KG1 (cell line): ENCODE data around the gene PCDHB10.
"Not testable (repeated sequence)": the region's sequence is repeated elsewhere in the genome, so short reads cannot be mapped to it uniquely, and the experiment has no call there.

Source experiments
- DNase-seq: peaks from one replicate; lab custom pipeline; 2025; lab: John Stamatoyannopoulos, UW

Gene PCDHB10

DNA sequence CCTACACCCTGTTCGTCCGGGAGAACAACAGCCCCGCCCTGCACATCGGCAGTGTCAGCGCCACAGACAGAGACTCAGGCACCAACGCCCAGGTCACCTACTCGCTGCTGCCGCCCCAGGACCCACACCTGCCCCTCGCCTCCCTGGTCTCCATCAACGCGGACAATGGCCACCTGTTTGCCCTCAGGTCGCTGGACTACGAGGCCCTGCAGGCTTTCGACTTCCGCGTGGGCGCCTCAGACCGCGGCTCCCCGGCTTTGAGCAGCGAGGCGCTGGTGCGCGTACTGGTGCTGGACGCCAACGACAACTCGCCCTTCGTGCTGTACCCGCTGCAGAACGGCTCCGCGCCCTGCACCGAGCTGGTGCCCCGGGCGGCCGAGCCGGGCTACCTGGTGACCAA, 3.5 kb upstream of the PCDHB10 start:
- DNase-seq = not testable (repeated sequence)

DNA sequence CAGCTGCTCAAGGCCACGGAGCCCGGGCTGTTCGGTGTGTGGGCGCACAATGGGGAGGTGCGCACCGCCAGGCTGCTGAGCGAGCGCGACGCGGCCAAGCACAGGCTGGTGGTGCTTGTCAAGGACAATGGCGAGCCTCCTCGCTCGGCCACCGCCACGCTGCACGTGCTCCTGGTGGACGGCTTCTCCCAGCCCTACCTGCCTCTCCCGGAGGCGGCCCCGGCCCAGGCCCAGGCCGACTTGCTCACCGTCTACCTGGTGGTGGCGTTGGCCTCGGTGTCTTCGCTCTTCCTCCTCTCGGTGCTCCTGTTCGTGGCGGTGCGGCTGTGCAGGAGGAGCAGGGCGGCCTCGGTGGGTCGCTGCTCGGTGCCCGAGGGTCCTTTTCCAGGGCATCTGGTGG, 3.0 kb upstream of the PCDHB10 start:
- DNase-seq = not testable (repeated sequence)

DNA sequence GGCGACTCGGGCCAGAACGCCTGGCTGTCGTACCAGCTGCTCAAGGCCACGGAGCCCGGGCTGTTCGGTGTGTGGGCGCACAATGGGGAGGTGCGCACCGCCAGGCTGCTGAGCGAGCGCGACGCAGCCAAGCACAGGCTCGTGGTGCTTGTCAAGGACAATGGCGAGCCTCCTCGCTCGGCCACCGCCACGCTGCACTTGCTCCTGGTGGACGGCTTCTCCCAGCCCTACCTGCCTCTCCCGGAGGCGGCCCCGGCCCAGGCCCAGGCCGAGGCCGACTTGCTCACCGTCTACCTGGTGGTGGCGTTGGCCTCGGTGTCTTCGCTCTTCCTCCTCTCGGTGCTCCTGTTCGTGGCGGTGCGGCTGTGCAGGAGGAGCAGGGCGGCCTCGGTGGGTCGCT, 2.2 kb downstream of the PCDHB10 start:
- not testable (repeated sequence) for DNase-seq

DNA sequence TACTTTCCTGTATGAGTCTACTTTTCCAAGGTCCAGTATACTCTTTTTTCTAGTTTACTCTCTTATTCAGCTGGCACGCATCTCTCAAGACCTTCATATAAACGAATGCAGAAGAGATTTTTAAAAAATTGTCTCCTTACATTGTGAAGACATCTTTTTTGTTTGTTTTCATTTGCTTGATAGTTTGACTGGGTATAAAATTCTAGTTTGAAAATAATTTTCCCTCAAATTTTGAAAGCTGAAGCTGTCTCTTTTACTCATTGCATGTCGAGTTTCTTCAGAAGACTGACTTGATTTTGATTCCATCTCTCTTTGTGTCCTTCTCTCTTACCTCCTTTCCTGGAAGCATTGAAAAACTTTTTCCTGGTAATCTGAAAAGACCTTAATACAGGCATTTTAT, 4.2 kb downstream of the PCDHB10 start:
- no peak for DNase-seq

DNA sequence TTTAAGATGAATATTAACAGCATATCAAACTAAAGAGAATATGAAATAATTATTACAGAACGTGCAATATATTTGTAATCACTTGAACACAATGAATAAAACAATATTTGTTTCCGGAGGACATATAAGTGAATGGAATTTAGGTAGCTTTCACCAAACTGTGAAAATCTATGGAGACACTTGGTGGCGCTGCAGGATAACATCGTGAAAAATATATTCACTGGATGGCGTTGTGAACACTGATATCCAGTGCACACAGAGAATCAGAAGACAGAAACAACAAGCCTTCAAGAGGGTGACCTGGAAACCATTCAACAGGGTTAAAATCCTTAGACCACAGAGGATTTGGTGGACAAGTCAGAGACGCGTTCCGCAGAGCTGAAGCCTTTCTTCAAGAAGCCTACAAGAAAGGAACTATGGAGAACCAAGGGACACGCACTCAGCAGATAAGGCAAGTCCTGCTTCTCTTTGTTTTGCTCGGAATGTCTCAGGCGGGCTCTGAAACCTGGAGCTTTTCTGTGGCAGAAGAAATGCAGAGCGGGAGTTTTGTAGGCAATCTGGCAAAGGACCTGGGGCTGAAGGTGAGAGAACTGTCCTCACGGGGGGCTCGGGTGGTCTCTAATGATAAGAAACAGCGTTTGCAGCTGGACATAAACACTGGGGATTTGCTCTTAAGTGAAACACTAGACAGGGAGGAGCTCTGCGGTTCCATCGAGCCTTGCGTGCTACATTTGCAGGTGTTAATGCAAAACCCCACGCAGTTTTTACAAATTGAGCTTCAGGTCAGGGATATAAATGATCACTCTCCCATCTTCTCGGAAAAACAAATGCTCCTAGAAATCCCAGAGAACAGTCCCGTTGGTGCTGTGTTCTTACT, 7.4 kb downstream of the PCDHB10 start, which contains the start of gene PCDHB11:
Gene PCDHB11, plus strand, starts transcription at position 269 of the 877 bp plus-strand sequence. Its CDS starts 148 bp downstream, at position 417.
- DNase-seq = no peak

DNA sequence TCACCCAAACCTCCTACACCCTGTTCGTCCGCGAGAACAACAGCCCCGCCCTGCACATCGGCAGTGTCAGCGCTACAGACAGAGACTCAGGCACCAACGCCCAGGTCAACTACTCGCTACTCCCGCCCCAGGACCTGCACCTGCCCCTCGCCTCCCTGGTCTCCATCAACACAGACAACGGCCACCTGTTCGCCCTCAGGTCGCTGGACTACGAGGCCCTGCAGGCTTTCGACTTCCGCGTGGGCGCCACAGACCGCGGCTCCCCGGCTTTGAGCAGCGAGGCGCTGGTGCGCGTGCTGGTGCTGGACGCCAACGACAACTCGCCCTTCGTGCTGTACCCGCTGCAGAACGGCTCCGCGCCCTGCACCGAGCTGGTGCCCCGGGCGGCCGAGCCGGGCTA, 9.0 kb downstream of the PCDHB10 start:
- DNase-seq = not testable (repeated sequence)

DNA sequence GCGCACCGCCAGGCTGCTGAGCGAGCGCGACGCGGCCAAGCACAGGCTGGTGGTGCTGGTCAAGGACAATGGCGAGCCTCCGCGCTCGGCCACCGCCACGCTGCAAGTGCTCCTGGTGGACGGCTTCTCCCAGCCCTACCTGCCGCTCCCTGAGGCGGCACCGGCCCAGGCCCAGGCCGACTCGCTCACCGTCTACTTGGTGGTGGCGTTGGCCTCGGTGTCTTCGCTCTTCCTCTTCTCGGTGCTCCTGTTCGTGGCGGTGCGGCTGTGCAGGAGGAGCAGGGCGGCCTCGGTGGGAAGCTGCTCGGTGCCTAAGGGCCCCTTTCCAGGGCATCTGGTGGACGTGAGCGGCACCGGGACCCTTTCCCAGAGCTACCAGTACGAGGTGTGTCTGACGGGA, 9.5 kb downstream of the PCDHB10 start:
- not testable (repeated sequence) for DNase-seq

DNA sequence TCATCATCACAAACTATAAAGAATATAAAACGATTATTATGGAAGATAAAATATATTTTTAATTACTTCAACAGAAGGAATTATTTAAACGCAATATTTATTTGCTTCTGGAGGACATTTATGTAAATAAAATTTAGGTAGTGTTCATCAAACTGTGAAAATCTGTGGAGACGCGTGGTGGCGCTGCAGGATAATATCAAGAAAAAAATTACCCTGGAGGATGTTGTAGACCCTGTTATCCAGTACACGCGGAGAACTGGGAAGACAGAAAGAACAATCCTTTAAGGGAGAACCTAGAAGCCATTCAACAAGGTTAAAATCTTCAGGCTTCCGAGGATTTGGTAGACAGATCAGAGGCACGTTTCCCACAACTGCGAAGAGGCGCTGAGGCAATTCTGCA, 16.3 kb downstream of the PCDHB10 start, which contains the start of gene PCDHB12:
Gene PCDHB12, plus strand, starts transcription at position 242 of the 400 bp plus-strand sequence. CDS start 189 bp downstream, outside the sequence.
- no peak for DNase-seq

DNA sequence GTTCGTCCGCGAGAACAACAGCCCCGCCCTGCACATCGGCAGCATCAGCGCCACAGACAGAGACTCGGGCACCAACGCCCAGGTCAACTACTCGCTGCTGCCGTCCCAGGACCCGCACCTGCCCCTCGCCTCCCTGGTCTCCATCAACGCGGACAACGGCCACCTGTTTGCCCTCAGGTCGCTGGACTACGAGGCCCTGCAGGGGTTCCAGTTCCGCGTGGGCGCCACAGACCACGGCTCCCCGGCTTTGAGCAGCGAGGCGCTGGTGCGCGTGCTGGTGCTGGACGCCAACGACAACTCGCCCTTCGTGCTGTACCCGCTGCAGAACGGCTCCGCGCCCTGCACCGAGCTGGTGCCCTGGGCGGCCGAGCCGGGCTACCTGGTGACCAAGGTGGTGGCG, 18.1 kb downstream of the PCDHB10 start:
- not testable (repeated sequence) for DNase-seq

DNA sequence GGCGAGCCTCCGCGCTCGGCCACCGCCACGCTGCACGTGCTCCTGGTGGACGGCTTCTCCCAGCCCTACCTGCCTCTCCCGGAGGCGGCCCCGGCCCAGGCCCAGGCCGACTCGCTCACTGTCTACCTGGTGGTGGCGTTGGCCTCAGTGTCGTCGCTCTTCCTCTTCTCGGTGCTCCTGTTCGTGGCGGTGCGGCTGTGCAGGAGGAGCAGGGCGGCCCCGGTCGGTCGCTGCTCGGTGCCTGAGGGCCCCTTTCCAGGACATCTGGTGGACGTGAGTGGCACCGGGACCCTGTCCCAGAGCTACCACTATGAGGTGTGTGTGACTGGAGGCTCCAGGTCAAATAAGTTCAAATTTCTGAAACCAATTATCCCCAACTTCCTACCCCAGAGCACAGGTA, 18.7 kb downstream of the PCDHB10 start:
- not testable (repeated sequence) for DNase-seq

DNA sequence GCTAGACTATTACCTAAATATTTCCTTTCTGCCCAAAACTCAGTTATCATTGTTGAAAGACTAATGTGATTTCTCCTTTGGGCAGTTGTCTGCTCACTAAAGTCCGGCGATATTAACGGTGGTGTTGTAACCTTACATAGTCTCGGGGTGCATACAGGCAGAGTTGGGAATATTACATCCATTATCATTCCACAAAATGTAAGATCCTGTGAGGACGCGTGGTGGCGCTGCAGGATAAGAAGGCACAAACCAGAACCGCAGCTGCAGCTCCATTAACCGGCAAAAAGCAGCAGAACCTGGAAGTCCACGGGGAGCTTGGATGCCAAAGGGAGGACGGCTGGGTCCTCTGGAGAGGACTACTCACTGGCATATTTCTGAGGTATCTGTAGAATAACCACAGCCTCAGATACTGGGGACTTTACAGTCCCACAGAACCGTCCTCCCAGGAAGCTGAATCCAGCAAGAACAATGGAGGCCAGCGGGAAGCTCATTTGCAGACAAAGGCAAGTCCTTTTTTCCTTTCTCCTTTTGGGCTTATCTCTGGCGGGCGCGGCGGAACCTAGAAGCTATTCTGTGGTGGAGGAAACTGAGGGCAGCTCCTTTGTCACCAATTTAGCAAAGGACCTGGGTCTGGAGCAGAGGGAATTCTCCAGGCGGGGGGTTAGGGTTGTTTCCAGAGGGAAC, 21.6 kb downstream of the PCDHB10 start, which contains the start of gene PCDHB13:
Gene PCDHB13, plus strand, starts transcription at position 264 of the 684 bp plus-strand sequence. Its CDS starts 205 bp downstream, at position 469.
- DNase-seq = not testable (repeated sequence)

DNA sequence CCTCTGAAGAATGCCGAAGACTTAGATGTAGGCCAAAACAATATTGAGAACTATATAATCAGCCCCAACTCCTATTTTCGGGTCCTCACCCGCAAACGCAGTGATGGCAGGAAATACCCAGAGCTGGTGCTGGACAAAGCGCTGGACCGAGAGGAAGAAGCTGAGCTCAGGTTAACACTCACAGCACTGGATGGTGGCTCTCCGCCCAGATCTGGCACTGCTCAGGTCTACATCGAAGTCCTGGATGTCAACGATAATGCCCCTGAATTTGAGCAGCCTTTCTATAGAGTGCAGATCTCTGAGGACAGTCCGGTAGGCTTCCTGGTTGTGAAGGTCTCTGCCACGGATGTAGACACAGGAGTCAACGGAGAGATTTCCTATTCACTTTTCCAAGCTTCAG, 22.4 kb downstream of the PCDHB10 start:
- not testable (repeated sequence) for DNase-seq

DNA sequence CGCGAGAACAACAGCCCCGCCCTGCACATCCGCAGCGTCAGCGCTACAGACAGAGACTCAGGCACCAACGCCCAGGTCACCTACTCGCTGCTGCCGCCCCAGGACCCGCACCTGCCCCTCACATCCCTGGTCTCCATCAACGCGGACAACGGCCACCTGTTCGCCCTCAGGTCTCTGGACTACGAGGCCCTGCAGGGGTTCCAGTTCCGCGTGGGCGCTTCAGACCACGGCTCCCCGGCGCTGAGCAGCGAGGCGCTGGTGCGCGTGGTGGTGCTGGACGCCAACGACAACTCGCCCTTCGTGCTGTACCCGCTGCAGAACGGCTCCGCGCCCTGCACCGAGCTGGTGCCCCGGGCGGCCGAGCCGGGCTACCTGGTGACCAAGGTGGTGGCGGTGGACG, 23.4 kb downstream of the PCDHB10 start:
- DNase-seq = not testable (repeated sequence)

DNA sequence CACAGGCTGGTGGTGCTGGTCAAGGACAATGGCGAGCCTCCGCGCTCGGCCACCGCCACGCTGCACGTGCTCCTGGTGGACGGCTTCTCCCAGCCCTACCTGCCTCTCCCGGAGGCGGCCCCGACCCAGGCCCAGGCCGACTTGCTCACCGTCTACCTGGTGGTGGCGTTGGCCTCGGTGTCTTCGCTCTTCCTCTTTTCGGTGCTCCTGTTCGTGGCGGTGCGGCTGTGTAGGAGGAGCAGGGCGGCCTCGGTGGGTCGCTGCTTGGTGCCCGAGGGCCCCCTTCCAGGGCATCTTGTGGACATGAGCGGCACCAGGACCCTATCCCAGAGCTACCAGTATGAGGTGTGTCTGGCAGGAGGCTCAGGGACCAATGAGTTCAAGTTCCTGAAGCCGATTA, 23.9 kb downstream of the PCDHB10 start:
- not testable (repeated sequence) for DNase-seq

DNA sequence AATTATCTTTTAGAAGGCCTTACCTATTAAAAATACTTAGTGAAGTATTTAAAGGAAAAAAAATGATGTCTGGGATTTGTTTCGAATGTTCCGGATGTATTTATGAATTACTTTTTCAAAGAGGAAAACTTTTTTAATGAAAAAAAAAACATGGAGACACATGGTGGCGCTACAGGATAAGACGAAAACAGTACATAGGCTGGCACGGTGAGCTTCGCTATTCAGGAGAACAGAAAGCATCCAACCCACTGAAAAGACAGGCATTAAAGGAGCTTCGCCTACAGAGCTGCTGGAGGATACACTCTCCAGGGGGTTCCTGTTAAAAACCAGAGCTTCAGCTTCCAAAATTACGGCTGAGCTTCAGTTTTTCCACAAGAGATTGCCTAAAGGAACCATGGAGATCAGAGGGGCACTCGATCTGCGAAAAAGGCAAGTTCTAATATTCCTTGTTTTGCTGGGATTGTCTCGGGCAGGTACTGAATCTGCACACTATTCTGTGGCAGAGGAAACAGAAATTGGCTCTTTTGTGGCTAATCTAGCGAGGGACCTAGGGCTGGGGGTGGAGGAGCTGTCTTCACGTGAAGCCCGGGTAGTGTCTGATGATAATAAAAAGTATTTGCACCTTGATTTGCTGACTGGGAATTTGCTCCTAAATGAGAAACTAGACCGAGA, 31.1 kb downstream of the PCDHB10 start, which contains the start of gene PCDHB14:
Gene PCDHB14, plus strand, starts transcription at position 232 of the 672 bp plus-strand sequence. Its CDS starts 163 bp downstream, at position 395.
- DNase-seq = no peak

DNA sequence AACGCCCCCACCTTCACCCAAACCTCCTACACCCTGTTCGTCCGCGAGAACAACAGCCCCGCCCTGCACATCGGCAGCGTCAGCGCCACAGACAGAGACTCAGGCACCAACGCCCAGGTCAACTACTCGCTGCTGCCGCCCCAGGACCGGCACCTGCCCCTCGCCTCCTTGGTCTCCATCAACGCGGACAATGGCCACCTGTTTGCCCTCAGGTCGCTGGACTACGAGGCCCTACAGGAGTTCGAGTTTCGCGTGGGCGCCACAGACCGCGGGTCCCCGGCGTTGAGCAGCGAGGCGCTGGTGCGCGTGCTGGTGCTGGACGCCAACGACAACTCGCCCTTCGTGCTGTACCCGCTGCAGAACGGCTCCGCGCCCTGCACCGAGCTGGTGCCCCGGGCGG, 32.7 kb downstream of the PCDHB10 start:
- DNase-seq = not testable (repeated sequence)

DNA sequence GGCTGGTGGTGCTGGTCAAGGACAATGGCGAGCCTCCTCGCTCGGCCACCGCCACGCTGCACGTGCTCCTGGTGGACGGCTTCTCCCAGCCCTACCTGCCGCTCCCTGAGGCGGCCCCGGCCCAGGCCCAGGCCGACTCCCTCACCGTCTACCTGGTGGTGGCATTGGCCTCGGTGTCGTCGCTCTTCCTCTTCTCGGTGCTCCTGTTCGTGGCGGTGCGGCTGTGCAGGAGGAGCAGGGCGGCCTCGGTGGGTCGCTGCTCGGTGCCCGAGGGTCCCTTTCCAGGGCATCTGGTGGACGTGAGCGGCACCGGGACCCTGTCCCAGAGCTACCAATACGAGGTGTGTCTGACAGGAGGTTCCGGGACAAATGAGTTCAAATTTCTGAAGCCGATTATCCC, 33.3 kb downstream of the PCDHB10 start:
- DNase-seq = not testable (repeated sequence)

DNA sequence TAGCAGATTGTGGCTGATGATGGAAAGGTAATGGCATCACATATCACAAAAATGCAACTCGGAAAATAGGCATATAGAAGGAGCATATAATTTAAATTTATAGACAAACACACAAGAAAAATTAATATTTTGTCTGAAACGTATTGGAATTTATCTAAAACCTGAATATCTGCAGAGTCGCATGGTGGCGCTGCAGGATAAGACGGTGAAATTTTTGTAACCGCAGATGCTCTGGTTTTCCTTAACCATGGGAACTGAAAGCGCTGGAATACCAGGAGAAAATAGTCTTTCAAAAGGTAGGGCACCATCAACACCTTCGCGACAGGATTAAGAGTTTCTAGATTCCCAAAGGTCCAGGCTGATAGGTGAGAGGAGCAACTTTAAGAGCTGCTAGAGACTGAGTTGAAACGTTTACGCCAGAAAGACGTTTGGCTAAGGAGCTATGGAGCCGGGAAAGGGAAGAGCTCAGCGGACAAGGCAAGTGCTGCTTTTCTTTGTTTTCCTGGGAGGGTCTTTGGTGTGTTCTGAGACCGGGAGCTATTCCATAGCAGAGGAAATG, 42.0 kb downstream of the PCDHB10 start:
- DNase-seq = no peak

DNA sequence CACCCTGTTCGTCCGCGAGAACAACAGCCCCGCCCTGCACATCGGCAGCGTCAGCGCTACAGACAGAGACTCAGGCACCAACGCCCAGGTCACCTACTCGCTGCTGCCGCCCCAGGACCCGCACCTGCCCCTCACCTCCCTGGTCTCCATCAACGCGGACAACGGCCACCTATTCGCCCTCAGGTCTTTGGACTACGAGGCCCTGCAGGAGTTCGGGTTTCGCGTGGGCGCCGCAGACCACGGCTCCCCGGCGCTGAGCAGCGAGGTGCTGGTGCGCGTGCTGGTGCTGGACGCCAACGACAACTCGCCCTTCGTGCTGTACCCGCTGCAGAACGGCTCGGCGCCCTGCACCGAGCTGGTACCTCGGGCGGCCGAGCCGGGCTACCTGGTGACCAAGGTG, 43.8 kb downstream of the PCDHB10 start:
- DNase-seq = not testable (repeated sequence)

DNA sequence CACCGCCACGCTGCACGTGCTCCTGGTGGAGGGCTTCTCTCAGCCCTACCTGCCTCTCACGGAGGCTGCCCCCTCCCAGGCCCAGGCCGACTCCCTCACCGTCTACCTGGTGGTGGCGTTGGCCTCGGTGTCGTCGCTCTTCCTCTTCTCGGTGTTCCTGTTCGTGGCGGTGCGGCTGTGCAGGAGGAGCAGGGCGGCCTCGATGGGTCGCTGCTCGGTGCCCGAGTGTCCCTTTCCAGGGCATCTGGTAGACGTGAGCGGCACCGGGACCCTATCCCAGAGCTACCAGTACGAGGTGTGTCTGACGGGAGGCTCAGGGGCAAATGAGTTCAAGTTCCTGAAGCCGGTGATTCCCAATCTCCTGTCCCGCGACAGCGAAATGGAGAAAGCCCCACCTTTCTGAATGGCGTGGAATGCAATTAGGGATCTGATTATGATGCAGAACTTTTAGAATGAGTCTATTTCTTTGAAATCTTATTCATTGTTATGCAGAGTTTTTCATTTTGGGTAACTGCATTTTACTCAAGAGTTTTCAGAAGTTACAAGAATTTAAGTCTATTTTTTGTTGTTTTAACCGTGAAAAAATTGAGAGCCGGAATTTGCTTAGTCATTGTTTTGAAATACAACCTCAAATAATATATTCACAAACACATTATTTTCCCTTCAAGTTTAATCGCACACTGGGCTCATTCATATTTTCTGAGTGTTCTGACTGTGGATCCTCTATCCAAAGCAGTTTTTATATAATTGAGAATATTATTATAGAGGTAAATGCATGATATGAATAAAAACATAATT, 44.6 kb downstream of the PCDHB10 start:
- no peak for DNase-seq

DNA sequence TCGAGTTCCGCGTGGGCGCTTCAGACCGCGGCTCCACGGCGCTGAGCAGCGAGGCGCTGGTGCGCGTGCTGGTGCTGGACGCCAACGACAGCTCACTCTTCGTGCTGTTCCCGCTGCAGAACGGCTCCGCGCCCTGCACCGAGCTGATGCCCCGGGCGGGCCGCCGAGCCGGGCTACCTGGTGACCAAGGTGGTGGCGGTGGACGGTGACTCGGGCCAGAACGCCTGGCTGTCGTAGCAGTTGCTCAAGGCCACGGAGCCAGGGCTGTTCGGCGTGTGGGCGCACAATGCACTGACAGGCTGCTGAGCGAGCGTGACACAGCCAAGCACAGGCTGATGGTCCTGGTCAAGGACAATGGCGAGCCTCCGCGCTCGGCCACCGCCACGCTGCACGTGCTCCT, 49.3 kb downstream of the PCDHB10 start:
- DNase-seq = no peak
